GM23338 (cell line): ENCODE data around the gene MLF2. TPM values are rescaled to one million over a fixed set of nuclear protein-coding genes. Genes with fewer than 3 reads are reported as not detected.

Experiments
- ATAC-seq: fragments of 200-7000 bp; cut with Tn5 transposase; 3 replicates; pipeline ENCODE4 v1.9.1; 2020
- DNase-seq: peaks from one replicate; pipeline ENCODE4 v3.0.0-alpha.2; 2015; ENCODE audit warnings: low spot score
- H2AFZ ChIP-seq: fragments of 200-600 bp; sonication (generic); 2 replicates; pipeline ENCODE4 v1.8.0; 2016; ENCODE audit warnings: antibody characterized with exemption, mild to moderate bottlenecking, moderate library complexity
- H3F3A ChIP-seq: fragments of 200-600 bp; sonication (generic); replicated peaks from 2 replicates; pipeline ENCODE4 v1.8.0; 2017; ENCODE audit warnings: antibody characterized with exemption, mixed run types, low read depth
- H3K27ac ChIP-seq: fragments of 200-600 bp; sonication (generic); 2 replicates; pipeline ENCODE4 v1.6.1; 2016; ENCODE audit warnings: low read depth
- H3K27me3 ChIP-seq: fragments of 200-600 bp; sonication (generic); 2 replicates; pipeline ENCODE4 v1.8.0; 2016; ENCODE audit warnings: mild to moderate bottlenecking, mixed run types, moderate library complexity; ENCODE audit not compliant: insufficient read depth
- H3K36me3 ChIP-seq: fragments of 200-600 bp; sonication (generic); 2 replicates; pipeline ENCODE4 v1.8.0; 2016; ENCODE audit warnings: mild to moderate bottlenecking; ENCODE audit not compliant: insufficient read depth
- H3K4me1 ChIP-seq: fragments of 200-600 bp; sonication (generic); 2 replicates; pipeline ENCODE4 v1.8.0; 2016; ENCODE audit warnings: mild to moderate bottlenecking, moderate library complexity; ENCODE audit not compliant: insufficient read depth
- H3K4me2 ChIP-seq: fragments of 200-600 bp; sonication (generic); 2 replicates; pipeline ENCODE4 v1.7.1; 2017; ENCODE audit warnings: mixed run types
- H3K4me3 ChIP-seq: fragments of 200-600 bp; sonication (generic); 2 replicates; pipeline ENCODE4 v1.6.1; 2016; ENCODE audit warnings: mixed run types
- H3K79me2 ChIP-seq: fragments of 200-600 bp; sonication (generic); replicated peaks from 2 replicates; pipeline ENCODE4 v1.8.0; 2017; ENCODE audit warnings: mild to moderate bottlenecking; ENCODE audit not compliant: insufficient read depth
- H3K9me2 ChIP-seq: fragments of 200-600 bp; sonication (generic); 2 replicates; pipeline ENCODE4 v1.8.0; 2017; ENCODE audit not compliant: insufficient read depth
- H4K20me1 ChIP-seq: fragments of 200-600 bp; sonication (generic); replicated peaks from 2 replicates; pipeline ENCODE4 v1.8.0; 2017; ENCODE audit warnings: mild to moderate bottlenecking; ENCODE audit not compliant: insufficient read depth
- H3K27ac Mint-ChIP-seq: 2 replicates; pipeline ENCODE4 v1.8.0; 2020; ENCODE audit warnings: inconsistent platforms, mild to moderate bottlenecking, moderate library complexity, mixed read lengths
- H3K27me3 Mint-ChIP-seq: 3 replicates; pipeline ENCODE4 v1.8.0; 2022; ENCODE audit warnings: low read depth, mild to moderate bottlenecking, moderate library complexity, mixed read lengths, inconsistent platforms; ENCODE audit not compliant: insufficient read depth, poor library complexity
- H3K36me3 Mint-ChIP-seq: 3 replicates; pipeline ENCODE4 v1.8.0; 2021; ENCODE audit warnings: low read depth, mild to moderate bottlenecking, inconsistent platforms, moderate library complexity, mixed read lengths
- H3K4me1 Mint-ChIP-seq: 3 replicates; pipeline ENCODE4 v1.8.0; 2020; ENCODE audit warnings: mild to moderate bottlenecking, inconsistent platforms, mixed read lengths
- H3K4me3 Mint-ChIP-seq: 3 replicates; pipeline ENCODE4 v1.8.0; 2021; ENCODE audit warnings: moderate library complexity, mild to moderate bottlenecking, inconsistent platforms, mixed read lengths
- H3K9me3 Mint-ChIP-seq: 3 replicates; pipeline ENCODE4 v1.8.0; 2020; ENCODE audit warnings: moderate library complexity, mild to moderate bottlenecking, inconsistent platforms, mixed read lengths
- CREB1 ChIP-seq: fragments of 250-450 bp; sonication (Bioruptor Pico); IDR thresholded peaks from 2 replicates; pipeline ENCODE4 v1.5.0; 2020; ENCODE audit warnings: low read depth, mild to moderate bottlenecking, moderate library complexity
- EZH2 ChIP-seq: fragments of 200-600 bp; sonication (generic); IDR thresholded peaks from one replicate; pipeline ENCODE4 v1.8.0; 2017; ENCODE audit warnings: antibody characterized with exemption, mild to moderate bottlenecking, low read depth; ENCODE audit not compliant: unreplicated experiment
- EZH2phosphoT487 ChIP-seq: fragments of 200-600 bp; sonication (generic); IDR thresholded peaks from one replicate; pipeline ENCODE4 v1.8.1; 2018; ENCODE audit warnings: antibody characterized with exemption; ENCODE audit not compliant: unreplicated experiment
- JUNB ChIP-seq: IDR thresholded peaks from one replicate; pipeline ENCODE4 v1.6.1; 2016; ENCODE audit warnings: antibody characterized with exemption; ENCODE audit not compliant: unreplicated experiment
- NANOG ChIP-seq: IDR thresholded peaks from 2 replicates; pipeline ENCODE4 v1.6.1; 2016; ENCODE audit warnings: antibody characterized with exemption, borderline replicate concordance
- POLR2AphosphoS5 ChIP-seq: IDR thresholded peaks from 2 replicates; pipeline ENCODE4 v1.6.1; 2016; ENCODE audit warnings: antibody characterized with exemption, low read depth
- REST ChIP-seq: IDR thresholded peaks from one replicate; pipeline ENCODE4 v1.6.1; 2018; ENCODE audit warnings: antibody characterized with exemption; ENCODE audit not compliant: unreplicated experiment
- STAT1 ChIP-seq: IDR thresholded peaks from one replicate; pipeline ENCODE4 v1.6.1; 2016; ENCODE audit warnings: antibody characterized with exemption; ENCODE audit not compliant: unreplicated experiment
- ZNF114 ChIP-seq: fragments of 250-450 bp; sonication (Bioruptor Pico); IDR thresholded peaks from 2 replicates; pipeline ENCODE4 v1.5.0; 2020; ENCODE audit warnings: mild to moderate bottlenecking, moderate library complexity
- ZNF331 ChIP-seq: fragments of 250-450 bp; sonication (Bioruptor Pico); IDR thresholded peaks from 2 replicates; pipeline ENCODE4 v1.5.0; 2020; ENCODE audit warnings: low read depth, mild to moderate bottlenecking, moderate library complexity
- ZNF462 ChIP-seq: fragments of 250-450 bp; sonication (Bioruptor Pico); IDR thresholded peaks from 2 replicates; pipeline ENCODE4 v1.5.0; 2020; ENCODE audit warnings: mild to moderate bottlenecking, moderate library complexity
- polyA plus RNA-seq: library from polyadenylated mRNA; unstranded; fragments of >200 nt; fragmentation: Nextera tagmentation; extraction: Ambion mirVana; gene quantifications from 2 replicates; pipeline ENCODE4 v1.2.1, GENCODE V29; 2016
- total RNA-seq: library from RNA; depleted of rRNA; stranded (reverse); fragments of >200 nt; shearing (Covaris generic); gene quantifications from 2 replicates; pipeline ENCODE4 v1.2.3, GENCODE V29; 2014
- TF ChIP-seq, protein P1 (sequence below), 2 experiments: fragments of 200-600 bp in 1 of 2; sonication (generic) in 1 of 2; conservative IDR thresholded peaks; 2 replicates each; pipeline versions ENCODE4 v1.5.1 to v1.6.1; 2016 to 2017; ENCODE audit warnings: antibody characterized with exemption in 2 of 2, low read depth in 2 of 2, mild to moderate bottlenecking in 2 of 2, moderate library complexity in 1 of 2
- TF ChIP-seq, protein P2 (sequence below): IDR thresholded peaks from 2 replicates; pipeline ENCODE4 v1.6.1; 2016; ENCODE audit warnings: antibody characterized with exemption

MLF2 gene
- total and polyA plus RNA-seq, 2 experiments from 2014 or later = 280 to 289 TPM

- Histone ChIP-seq H3K4me2 (peak overlapping the region; percentile 99), H2AFZ (no peak overlapping the region), H3K79me2 (no peaks in the 10 kb centered on the region), H3K27ac (no peak overlapping the region), H3K4me1 (peaks cover 16% of the 10 kb centered on the region), H4K20me1 (no peaks in the 10 kb centered on the region), H3K36me3 (no peaks in the 10 kb centered on the region), H3F3A (peaks cover 12% of the 10 kb centered on the region; the same call in 1 of the 2 replicates), H3K4me3 (peak overlapping the region; percentile 71; the same call in 1 of the 2 replicates), H3K9me2 (no peaks in the 10 kb centered on the region), H3K27me3 (peaks cover 63% of the 10 kb centered on the region)
- ATAC-seq (no peak), DNase-seq (no peak)
- peaks cover 62% of the 10 kb centered on the region for H3K27me3 Mint-ChIP-seq
- no peaks in the 10 kb centered on the region; the same call in 2 of the 3 replicates for H3K9me3 Mint-ChIP-seq
- H3K27ac Mint-ChIP-seq = no peak overlapping the region
- H3K4me1 Mint-ChIP-seq = peaks cover 50% of the 10 kb centered on the region
- peaks cover 7% of the 10 kb centered on the region; the same call in 2 of the 3 replicates for H3K36me3 Mint-ChIP-seq
- TF ChIP-seq STAT1 (no peak), EZH2 (no peak), REST (no peak), JUNB (no peak), ZNF114 (CRISPR knock-in tag) (no peak), NANOG (no peak), CREB1 (CRISPR knock-in tag) (no peak), EZH2phosphoT487 (no peak), ZNF462 (CRISPR knock-in tag) (no peak), POLR2AphosphoS5 (no peak), ZNF331 (CRISPR knock-in tag) (no peak)
- TF ChIP-seq, protein P1, sequence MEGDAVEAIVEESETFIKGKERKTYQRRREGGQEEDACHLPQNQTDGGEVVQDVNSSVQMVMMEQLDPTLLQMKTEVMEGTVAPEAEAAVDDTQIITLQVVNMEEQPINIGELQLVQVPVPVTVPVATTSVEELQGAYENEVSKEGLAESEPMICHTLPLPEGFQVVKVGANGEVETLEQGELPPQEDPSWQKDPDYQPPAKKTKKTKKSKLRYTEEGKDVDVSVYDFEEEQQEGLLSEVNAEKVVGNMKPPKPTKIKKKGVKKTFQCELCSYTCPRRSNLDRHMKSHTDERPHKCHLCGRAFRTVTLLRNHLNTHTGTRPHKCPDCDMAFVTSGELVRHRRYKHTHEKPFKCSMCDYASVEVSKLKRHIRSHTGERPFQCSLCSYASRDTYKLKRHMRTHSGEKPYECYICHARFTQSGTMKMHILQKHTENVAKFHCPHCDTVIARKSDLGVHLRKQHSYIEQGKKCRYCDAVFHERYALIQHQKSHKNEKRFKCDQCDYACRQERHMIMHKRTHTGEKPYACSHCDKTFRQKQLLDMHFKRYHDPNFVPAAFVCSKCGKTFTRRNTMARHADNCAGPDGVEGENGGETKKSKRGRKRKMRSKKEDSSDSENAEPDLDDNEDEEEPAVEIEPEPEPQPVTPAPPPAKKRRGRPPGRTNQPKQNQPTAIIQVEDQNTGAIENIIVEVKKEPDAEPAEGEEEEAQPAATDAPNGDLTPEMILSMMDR (conservative IDR thresholded peaks at IDR 0.05; ENCODE audit: low read depth in 2 of 2) = no peak
- TF ChIP-seq, protein P2, sequence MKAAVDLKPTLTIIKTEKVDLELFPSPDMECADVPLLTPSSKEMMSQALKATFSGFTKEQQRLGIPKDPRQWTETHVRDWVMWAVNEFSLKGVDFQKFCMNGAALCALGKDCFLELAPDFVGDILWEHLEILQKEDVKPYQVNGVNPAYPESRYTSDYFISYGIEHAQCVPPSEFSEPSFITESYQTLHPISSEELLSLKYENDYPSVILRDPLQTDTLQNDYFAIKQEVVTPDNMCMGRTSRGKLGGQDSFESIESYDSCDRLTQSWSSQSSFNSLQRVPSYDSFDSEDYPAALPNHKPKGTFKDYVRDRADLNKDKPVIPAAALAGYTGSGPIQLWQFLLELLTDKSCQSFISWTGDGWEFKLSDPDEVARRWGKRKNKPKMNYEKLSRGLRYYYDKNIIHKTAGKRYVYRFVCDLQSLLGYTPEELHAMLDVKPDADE = no peak
- peak overlapping the region; percentile 89; the same call in 2 of the 3 replicates for H3K4me3 Mint-ChIP-seq
Measured at GRCh38 chr12:6777386-6777785, 24.4 kb upstream of the MLF2 start.
